BE2C (cell line): ENCODE data around the gene PCDHB10.
"Not testable (repeated sequence)": the region's sequence is repeated elsewhere in the genome, so short reads cannot be mapped to it uniquely, and the experiment has no call there.

Source experiments
- DNase-seq: peaks from one replicate; pipeline ENCODE4 v3.0.0-alpha.2; 2020
- H3K27me3 ChIP-seq: fragments of 250-450 bp; sonication (Bioruptor Pico); 2 replicates; pipeline ENCODE4 v1.5.1; 2020; ENCODE audit warnings: mild to moderate bottlenecking
- H3K36me3 ChIP-seq: fragments of 250-450 bp; sonication (Bioruptor Pico); 2 replicates; pipeline ENCODE4 v1.5.1; 2020; ENCODE audit warnings: mild to moderate bottlenecking
- H3K4me1 ChIP-seq: fragments of 250-450 bp; sonication (Bioruptor Pico); 2 replicates; pipeline ENCODE4 v1.5.1; 2020
- H3K4me3 ChIP-seq: 2 replicates; pipeline ENCODE4 v1.5.1; 2011; ENCODE audit warnings: low read depth, low read length
- H3K9me3 ChIP-seq: fragments of 250-450 bp; sonication (Bioruptor Pico); 2 replicates; pipeline ENCODE4 v1.5.1; 2020
- TF ChIP-seq, protein P1 (sequence below): IDR thresholded peaks from 2 replicates; pipeline ENCODE4 v1.5.1; 2012; ENCODE audit warnings: mild to moderate bottlenecking, low read depth, low read length

The PCDHB10 gene

DNA sequence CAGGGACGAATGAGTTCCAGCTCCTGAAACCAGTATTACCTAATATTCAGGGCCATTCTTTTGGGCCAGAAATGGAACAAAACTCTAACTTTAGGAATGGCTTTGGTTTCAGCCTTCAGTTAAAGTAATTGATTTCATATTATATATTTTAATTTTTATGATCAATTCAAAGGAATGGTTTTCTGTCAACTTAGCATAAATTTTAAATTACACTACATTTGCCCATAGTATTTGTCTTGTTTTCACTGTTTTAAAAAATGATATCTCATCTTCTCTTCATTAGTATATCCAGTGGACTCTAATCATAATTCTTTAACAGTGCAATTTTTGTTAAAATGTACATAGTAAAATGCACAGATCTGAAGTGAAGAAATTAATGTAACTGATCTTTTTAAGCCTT lies 11.8 kb upstream of the PCDHB10 start:
- TF ChIP-seq, protein P1, sequence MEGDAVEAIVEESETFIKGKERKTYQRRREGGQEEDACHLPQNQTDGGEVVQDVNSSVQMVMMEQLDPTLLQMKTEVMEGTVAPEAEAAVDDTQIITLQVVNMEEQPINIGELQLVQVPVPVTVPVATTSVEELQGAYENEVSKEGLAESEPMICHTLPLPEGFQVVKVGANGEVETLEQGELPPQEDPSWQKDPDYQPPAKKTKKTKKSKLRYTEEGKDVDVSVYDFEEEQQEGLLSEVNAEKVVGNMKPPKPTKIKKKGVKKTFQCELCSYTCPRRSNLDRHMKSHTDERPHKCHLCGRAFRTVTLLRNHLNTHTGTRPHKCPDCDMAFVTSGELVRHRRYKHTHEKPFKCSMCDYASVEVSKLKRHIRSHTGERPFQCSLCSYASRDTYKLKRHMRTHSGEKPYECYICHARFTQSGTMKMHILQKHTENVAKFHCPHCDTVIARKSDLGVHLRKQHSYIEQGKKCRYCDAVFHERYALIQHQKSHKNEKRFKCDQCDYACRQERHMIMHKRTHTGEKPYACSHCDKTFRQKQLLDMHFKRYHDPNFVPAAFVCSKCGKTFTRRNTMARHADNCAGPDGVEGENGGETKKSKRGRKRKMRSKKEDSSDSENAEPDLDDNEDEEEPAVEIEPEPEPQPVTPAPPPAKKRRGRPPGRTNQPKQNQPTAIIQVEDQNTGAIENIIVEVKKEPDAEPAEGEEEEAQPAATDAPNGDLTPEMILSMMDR: no peak
- DNase-seq: no peak
- H3K27me3 ChIP-seq: no peaks in the 10 kb centered on the region

DNA sequence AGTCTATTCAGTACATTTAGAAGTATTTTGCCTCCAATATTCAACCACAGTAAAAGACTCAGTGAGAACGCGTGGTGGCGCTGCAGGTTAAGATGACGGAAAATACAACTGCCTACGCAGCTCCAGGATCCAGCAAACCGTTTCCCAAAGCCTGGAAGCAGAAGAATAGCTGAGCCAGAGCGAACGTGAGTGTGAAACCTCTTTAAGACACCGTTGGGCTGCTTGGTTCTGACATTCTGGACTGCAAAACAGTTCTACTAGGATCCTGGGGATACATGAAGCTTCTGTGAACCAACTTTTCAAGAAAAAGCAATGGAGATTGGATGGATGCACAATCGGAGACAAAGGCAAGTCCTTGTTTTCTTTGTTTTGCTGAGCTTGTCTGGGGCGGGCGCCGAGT lies 9.9 kb upstream of the PCDHB10 start, which contains the start of gene PCDHB16:
PCDHB16 (plus strand) TSS at position 140 of the 400 bp plus-strand sequence; CDS start at position 313, 173 bp downstream.
- H3K4me1 ChIP-seq: no peaks in the 10 kb centered on the region
- TF ChIP-seq, protein P1: peak; percentile 90
- no peaks in the 10 kb centered on the region for H3K9me3 ChIP-seq
- H3K36me3 ChIP-seq: peaks cover 9% of the 10 kb centered on the region; the same call in 1 of the 2 replicates
- H3K4me3 ChIP-seq: peak within 1 kb of the TSS; percentile 96
- H3K27me3 ChIP-seq: no peaks in the 10 kb centered on the region
- DNase-seq: peak; percentile 88

More for the DNA sequence above, 11.8 kb upstream of the PCDHB10 start:
- Histone ChIP-seq H3K4me3 (no peak overlapping the region), H3K4me1 (no peaks in the 10 kb centered on the region), H3K9me3 (no peaks in the 10 kb centered on the region; the same call in 1 of the 2 replicates), H3K36me3 (peaks cover 7% of the 10 kb centered on the region; the same call in 1 of the 2 replicates)

DNA sequence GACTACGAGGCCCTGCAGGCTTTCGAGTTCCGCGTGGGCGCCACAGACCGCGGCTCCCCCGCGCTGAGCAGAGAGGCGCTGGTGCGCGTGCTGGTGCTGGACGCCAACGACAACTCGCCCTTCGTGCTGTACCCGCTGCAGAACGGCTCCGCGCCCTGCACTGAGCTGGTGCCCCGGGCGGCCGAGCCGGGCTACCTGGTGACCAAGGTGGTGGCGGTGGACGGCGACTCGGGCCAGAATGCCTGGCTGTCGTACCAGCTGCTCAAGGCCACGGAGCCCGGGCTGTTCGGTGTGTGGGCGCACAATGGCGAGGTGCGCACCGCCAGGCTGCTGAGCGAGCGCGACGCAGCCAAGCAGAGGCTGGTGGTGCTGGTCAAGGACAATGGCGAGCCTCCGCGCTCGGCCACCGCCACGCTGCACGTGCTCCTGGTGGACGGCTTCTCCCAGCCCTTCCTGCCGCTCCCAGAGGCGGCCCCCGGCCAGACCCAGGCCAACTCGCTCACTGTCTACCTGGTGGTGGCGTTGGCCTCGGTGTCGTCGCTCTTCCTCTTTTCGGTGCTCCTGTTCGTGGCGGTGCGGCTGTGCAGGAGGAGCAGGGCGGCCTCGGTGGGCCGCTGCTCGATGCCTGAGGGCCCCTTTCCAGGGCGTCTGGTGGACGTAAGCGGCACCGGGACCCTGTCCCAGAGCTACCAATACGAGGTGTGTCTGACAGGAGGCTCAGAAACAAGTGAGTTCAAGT lies 7.9 kb upstream of the PCDHB10 start:
- not testable (repeated sequence) for DNase-seq, H3K36me3 ChIP-seq, H3K4me3 ChIP-seq, H3K4me1 ChIP-seq, H3K27me3 ChIP-seq, H3K9me3 ChIP-seq

DNA sequence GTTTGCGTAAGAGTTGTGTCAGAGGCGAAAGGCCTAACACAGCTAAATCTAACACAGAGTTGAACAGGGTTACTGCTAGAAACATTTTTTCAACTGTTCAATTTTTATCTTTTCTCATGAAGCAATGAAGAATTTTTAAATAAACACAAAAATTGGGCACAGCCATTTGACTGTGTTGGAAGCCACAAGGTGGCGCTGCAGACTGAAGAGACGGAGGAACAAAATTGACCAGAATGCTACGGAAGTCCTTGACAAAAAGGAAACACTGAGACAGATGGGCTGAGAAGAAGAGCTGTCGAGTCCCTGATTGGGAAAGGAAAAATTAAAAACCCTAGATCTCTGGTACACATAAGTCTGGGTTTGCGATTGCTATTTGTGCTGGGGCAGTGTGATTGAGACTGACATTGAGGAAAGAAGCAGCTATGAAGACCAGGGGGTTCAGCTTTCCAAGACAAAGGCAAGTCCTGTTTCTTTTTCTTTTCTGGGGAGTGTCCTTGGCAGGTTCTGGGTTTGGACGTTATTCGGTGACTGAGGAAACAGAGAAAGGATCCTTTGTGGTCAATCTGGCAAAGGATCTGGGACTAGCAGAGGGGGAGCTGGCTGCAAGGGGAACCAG lies 5.1 kb upstream of the PCDHB10 start, which contains the start of gene PCDHB9:
PCDHB9 (plus strand) TSS at position 265 of the 616 bp plus-strand sequence; CDS start at position 423, 158 bp downstream.
- Histone ChIP-seq H3K27me3 (no peaks in the 10 kb centered on the region), H3K36me3 (peaks cover 9% of the 10 kb centered on the region; the same call in 1 of the 2 replicates), H3K4me1 (no peaks in the 10 kb centered on the region), H3K4me3 (no peak within 1 kb of the TSS), H3K9me3 (no peaks in the 10 kb centered on the region; the same call in 1 of the 2 replicates)
- TF ChIP-seq, protein P1: peak; percentile 62
- peak; percentile 42 for DNase-seq

DNA sequence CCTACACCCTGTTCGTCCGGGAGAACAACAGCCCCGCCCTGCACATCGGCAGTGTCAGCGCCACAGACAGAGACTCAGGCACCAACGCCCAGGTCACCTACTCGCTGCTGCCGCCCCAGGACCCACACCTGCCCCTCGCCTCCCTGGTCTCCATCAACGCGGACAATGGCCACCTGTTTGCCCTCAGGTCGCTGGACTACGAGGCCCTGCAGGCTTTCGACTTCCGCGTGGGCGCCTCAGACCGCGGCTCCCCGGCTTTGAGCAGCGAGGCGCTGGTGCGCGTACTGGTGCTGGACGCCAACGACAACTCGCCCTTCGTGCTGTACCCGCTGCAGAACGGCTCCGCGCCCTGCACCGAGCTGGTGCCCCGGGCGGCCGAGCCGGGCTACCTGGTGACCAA lies 3.5 kb upstream of the PCDHB10 start:
- DNase-seq, H3K4me3 ChIP-seq, H3K9me3 ChIP-seq, H3K27me3 ChIP-seq, H3K36me3 ChIP-seq, H3K4me1 ChIP-seq: not testable (repeated sequence)

DNA sequence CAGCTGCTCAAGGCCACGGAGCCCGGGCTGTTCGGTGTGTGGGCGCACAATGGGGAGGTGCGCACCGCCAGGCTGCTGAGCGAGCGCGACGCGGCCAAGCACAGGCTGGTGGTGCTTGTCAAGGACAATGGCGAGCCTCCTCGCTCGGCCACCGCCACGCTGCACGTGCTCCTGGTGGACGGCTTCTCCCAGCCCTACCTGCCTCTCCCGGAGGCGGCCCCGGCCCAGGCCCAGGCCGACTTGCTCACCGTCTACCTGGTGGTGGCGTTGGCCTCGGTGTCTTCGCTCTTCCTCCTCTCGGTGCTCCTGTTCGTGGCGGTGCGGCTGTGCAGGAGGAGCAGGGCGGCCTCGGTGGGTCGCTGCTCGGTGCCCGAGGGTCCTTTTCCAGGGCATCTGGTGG lies 3.0 kb upstream of the PCDHB10 start:
- DNase-seq, H3K4me1 ChIP-seq, H3K4me3 ChIP-seq, H3K9me3 ChIP-seq, H3K36me3 ChIP-seq, H3K27me3 ChIP-seq: not testable (repeated sequence)

DNA sequence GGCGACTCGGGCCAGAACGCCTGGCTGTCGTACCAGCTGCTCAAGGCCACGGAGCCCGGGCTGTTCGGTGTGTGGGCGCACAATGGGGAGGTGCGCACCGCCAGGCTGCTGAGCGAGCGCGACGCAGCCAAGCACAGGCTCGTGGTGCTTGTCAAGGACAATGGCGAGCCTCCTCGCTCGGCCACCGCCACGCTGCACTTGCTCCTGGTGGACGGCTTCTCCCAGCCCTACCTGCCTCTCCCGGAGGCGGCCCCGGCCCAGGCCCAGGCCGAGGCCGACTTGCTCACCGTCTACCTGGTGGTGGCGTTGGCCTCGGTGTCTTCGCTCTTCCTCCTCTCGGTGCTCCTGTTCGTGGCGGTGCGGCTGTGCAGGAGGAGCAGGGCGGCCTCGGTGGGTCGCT lies 2.2 kb downstream of the PCDHB10 start:
- not testable (repeated sequence) for H3K4me1 ChIP-seq, H3K36me3 ChIP-seq, H3K4me3 ChIP-seq, H3K9me3 ChIP-seq, H3K27me3 ChIP-seq, DNase-seq

DNA sequence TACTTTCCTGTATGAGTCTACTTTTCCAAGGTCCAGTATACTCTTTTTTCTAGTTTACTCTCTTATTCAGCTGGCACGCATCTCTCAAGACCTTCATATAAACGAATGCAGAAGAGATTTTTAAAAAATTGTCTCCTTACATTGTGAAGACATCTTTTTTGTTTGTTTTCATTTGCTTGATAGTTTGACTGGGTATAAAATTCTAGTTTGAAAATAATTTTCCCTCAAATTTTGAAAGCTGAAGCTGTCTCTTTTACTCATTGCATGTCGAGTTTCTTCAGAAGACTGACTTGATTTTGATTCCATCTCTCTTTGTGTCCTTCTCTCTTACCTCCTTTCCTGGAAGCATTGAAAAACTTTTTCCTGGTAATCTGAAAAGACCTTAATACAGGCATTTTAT lies 4.2 kb downstream of the PCDHB10 start:
- Histone ChIP-seq H3K36me3 (no peaks in the 10 kb centered on the region), H3K9me3 (no peaks in the 10 kb centered on the region; the same call in 1 of the 2 replicates), H3K27me3 (no peaks in the 10 kb centered on the region), H3K4me1 (no peaks in the 10 kb centered on the region), H3K4me3 (no peak overlapping the region)
- TF ChIP-seq, protein P1: no peak
- DNase-seq: no peak
